Prostate gland (tissue), 2 donors: Measurements from ENCODE around the gene CDC73. TPM values are rescaled to one million over a fixed set of nuclear protein-coding genes. Genes with fewer than 3 reads are reported as not detected.

Experiments
- DNase-seq: peaks from one replicate; pipeline ENCODE4 v3.0.0-alpha.2; 2019; ENCODE audit warnings: low spot score
- H3K27ac ChIP-seq, 2 donors: fragments of 200-600 bp; sonication (generic); 2 replicates each; pipeline ENCODE4 v1.5.1; 2017 to 2019
- H3K27me3 ChIP-seq: fragments of 200-600 bp; sonication (generic); replicated peaks from 2 replicates; pipeline ENCODE4 v1.5.1; 2019; ENCODE audit not compliant: insufficient read depth
- H3K36me3 ChIP-seq, 2 donors: fragments of 200-600 bp; sonication (generic); 1 replicate in 1 of 2; 2 replicates in 1 of 2; pipeline versions ENCODE4 v1.5.1 to v1.8.1; 2017 to 2019
- H3K4me1 ChIP-seq: fragments of 200-600 bp; sonication (generic); replicated peaks from 2 replicates; pipeline ENCODE4 v1.5.1; 2019
- H3K4me3 ChIP-seq, 2 donors: fragments of 200-600 bp; sonication (generic); 2 replicates each; pipeline ENCODE4 v1.5.1; 2017 to 2019
- H3K9me3 ChIP-seq: fragments of 200-600 bp; sonication (generic); 2 replicates; pipeline ENCODE4 v1.5.1; 2017
- CTCF ChIP-seq, 4 experiments: fragments of 200-600 bp in 2 of 4; fragments of 450-650 bp in 2 of 4; sonication (generic) in 2 of 4; IDR thresholded peaks; 1 replicate in 3 of 4; 2 replicates in 1 of 4; pipeline ENCODE4 v1.5.1; 2016 to 2019; ENCODE audit warnings: antibody characterized with exemption in 4 of 4, mild to moderate bottlenecking in 2 of 4, moderate library complexity in 2 of 4
- POLR2A ChIP-seq: fragments of 450-650 bp; IDR thresholded peaks from one replicate; pipeline ENCODE4 v1.6.1; 2016; ENCODE audit warnings: antibody characterized with exemption, mild to moderate bottlenecking
- POLR2AphosphoS5 ChIP-seq: sonication (generic); formaldehyde crosslinking; IDR thresholded peaks from one replicate; pipeline ENCODE4 v1.6.1; 2017; ENCODE audit warnings: antibody characterized with exemption
- WGBS: methylation state at CpG from one replicate; pipeline ENCODE4 v1.1.5; 2018; 5-methylcytosine and 5-hydroxymethylcytosine counted together
- intact Hi-C: fragments of 100-400 bp; cut with DNase I; formaldehyde crosslinking; loops from one replicate; pipeline ENCODE4 v1.14.2; 2022
- microRNA counts, 2 donors: library from miRNA; unstranded; fragments of <30 nt; microRNA quantifications; one replicate each; lab custom pipeline; 2016 to 2017
- microRNA-seq: library from miRNA; unstranded; fragments of <30 nt; microRNA quantifications from one replicate; pipeline ENCODE4, GENCODE V29; 2016
- small RNA-seq, 2 donors: library from RNA; depleted of rRNA; stranded (forward); fragments of <200 nt; gene quantifications; one replicate each; pipeline ENCODE3, GENCODE V24; 2016
- total RNA-seq, 2 donors: library from RNA; depleted of rRNA; stranded (reverse); fragments of >200 nt; gene quantifications; one replicate each; pipeline ENCODE4 v1.1.0, GENCODE V29; 2016

Gene CDC73
- total RNA-seq, 2 donors from 2014 or later: 36.2 to 48.0 TPM

- no peaks in the 10 kb centered on the region for H3K27me3 ChIP-seq
- TF ChIP-seq POLR2AphosphoS5 (no peak), CTCF (IDR thresholded peaks at IDR 0.05) (no peak), POLR2A (no peak)
- WGBS: 94% methylated on average over 1 of the region's 1 CpG
- H3K4me1 ChIP-seq: no peaks in the 10 kb centered on the region
- DNase-seq: no peak
- H3K36me3 ChIP-seq: no peaks in the 10 kb centered on the region
- H3K9me3 ChIP-seq: no peaks in the 10 kb centered on the region
- no peak overlapping the region for H3K27ac ChIP-seq
- H3K4me3 ChIP-seq: no peak overlapping the region
- intact Hi-C loops: no loop called here
Measured at GRCh38 chr1:193303849-193304248, 182.0 kb downstream of the CDC73 start.

MicroRNAs encoded within 50 kb of the gene (microRNA counts, 767-probe panel; counts per million panel counts)
- microRNA hsa-miR-1278 (lab: Ali Mortazavi, UCI): 0 to 431 counts per million in 2 donors

Small RNA genes within 50 kb of the gene (microRNA-seq; reads per million reads assigned to microRNA genes)
- not detected for gene MIR1278

Small RNA genes within 50 kb of the gene (small RNA-seq; reads per million reads assigned to genes)
- gene MIR1278: 0 reads per million in 2 donors

Other genes starting within 250 kb of the CDC73 start
- gene UCHL5, start 62.7 kb upstream of the CDC73 start, total RNA-seq: 10 to 100 TPM; 28.7 to 36.9 TPM
- 10 to 100 TPM; 92.8 to 93.8 TPM for gene RO60, start 62.4 kb upstream of the CDC73 start, total RNA-seq
- gene GLRX2, start 16.6 kb upstream of the CDC73 start, total RNA-seq: 10 to 100 TPM in 1 of 2 donors, 1 to 10 TPM in 1; 6.5 to 13.6 TPM
- gene B3GALT2, start 64.6 kb downstream of the CDC73 start, total RNA-seq: 1 to 10 TPM; 3.5 to 5.2 TPM